WERI-Rb-1 (cell line): Measurements from ENCODE around the gene CUX1.

Source experiments
- DNase-seq: peaks from one replicate; pipeline ENCODE4 v3.0.0-alpha.2; 2020
- H3K27ac ChIP-seq: fragments of 250-450 bp; sonication (Bioruptor Pico); 2 replicates; pipeline ENCODE4 v1.5.1; 2020; ENCODE audit warnings: mild to moderate bottlenecking, moderate library complexity
- H3K27me3 ChIP-seq: fragments of 250-450 bp; sonication (Bioruptor Pico); 2 replicates; pipeline ENCODE4 v1.5.1; 2021; ENCODE audit warnings: mild to moderate bottlenecking, low read depth, moderate library complexity; ENCODE audit not compliant: insufficient read depth, severe bottlenecking
- H3K36me3 ChIP-seq: fragments of 250-450 bp; sonication (Bioruptor Pico); 2 replicates; pipeline ENCODE4 v1.5.1; 2020; ENCODE audit warnings: mild to moderate bottlenecking, moderate library complexity
- H3K4me3 ChIP-seq: 2 replicates; pipeline ENCODE4 v1.5.1; 2011; ENCODE audit warnings: low read depth, mild to moderate bottlenecking, control low read depth, low read length
- H3K9me3 ChIP-seq: fragments of 250-450 bp; sonication (Bioruptor Pico); 2 replicates; pipeline ENCODE4 v1.5.1; 2021; ENCODE audit warnings: mild to moderate bottlenecking, moderate library complexity; ENCODE audit not compliant: severe bottlenecking
- TF ChIP-seq, protein P1 (sequence below): IDR thresholded peaks from 2 replicates; pipeline ENCODE4 v1.5.1; 2011; ENCODE audit warnings: low read depth, mild to moderate bottlenecking, control low read depth, inconsistent platforms, low read length

The CUX1 gene

DNA sequence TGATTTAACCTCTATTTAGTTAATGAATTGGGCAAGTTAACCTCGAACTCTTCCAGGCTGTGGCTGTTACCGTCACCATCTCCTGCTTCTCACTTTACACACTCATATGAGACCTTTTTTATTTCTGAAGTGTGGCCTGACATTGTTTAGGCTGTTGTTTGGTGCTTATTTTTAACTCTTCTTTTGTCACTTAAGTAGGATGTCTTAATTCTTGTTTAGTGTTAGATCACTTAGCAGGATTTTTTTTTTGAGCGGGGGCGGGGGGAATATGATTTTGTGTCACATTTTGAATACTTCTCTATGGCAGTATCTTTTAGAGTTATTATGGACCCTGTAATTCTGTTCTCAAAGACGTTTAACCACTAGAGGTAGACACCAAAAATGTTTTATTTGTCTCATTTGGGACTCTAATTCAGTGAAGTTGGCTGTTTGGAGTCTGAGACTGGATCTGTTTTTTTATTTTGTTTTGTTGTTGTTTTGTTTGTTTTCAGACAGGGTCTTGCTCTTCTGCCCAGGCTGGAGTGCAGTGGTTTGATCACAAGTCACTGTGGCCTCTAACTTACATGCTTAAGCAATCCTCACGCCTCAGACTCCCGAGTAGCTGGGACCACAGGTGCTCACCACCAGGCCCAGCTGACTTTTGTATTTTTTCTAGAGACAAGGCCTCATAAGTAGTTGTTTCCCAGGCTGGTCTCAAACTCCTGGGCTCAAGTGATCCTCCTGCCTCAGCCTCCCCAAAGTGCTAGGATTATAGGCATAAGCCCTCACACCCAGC lies 73.5 kb downstream of the CUX1 start:
- no peak for DNase-seq
- Histone ChIP-seq H3K36me3 (no peaks in the 10 kb centered on the region), H3K27ac (no peak overlapping the region), H3K9me3 (no peaks in the 10 kb centered on the region), H3K27me3 (no peaks in the 10 kb centered on the region), H3K4me3 (no peak overlapping the region)
- TF ChIP-seq, protein P1, sequence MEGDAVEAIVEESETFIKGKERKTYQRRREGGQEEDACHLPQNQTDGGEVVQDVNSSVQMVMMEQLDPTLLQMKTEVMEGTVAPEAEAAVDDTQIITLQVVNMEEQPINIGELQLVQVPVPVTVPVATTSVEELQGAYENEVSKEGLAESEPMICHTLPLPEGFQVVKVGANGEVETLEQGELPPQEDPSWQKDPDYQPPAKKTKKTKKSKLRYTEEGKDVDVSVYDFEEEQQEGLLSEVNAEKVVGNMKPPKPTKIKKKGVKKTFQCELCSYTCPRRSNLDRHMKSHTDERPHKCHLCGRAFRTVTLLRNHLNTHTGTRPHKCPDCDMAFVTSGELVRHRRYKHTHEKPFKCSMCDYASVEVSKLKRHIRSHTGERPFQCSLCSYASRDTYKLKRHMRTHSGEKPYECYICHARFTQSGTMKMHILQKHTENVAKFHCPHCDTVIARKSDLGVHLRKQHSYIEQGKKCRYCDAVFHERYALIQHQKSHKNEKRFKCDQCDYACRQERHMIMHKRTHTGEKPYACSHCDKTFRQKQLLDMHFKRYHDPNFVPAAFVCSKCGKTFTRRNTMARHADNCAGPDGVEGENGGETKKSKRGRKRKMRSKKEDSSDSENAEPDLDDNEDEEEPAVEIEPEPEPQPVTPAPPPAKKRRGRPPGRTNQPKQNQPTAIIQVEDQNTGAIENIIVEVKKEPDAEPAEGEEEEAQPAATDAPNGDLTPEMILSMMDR, result no peak

- H3K36me3 ChIP-seq, result no peaks in the 10 kb centered on the region
- no peak for DNase-seq
- no peak overlapping the region for H3K27ac ChIP-seq
- H3K9me3 ChIP-seq, result no peaks in the 10 kb centered on the region
- H3K4me3 ChIP-seq, result no peak overlapping the region
- TF ChIP-seq, protein P1, result no peak
- H3K27me3 ChIP-seq, result no peaks in the 10 kb centered on the region
Observed at GRCh38 chr7:101891936-101892640, 74.7 kb downstream of the CUX1 start.

GRCh38 chr7:101893341-101894082 lies 76.1 kb downstream of the CUX1 start:
- H3K9me3 ChIP-seq, result no peaks in the 10 kb centered on the region
- no peak overlapping the region for H3K27ac ChIP-seq
- no peaks in the 10 kb centered on the region for H3K27me3 ChIP-seq
- no peak for DNase-seq
- H3K4me3 ChIP-seq, result no peak overlapping the region
- TF ChIP-seq, protein P1, result no peak
- H3K36me3 ChIP-seq, result no peaks in the 10 kb centered on the region

DNA sequence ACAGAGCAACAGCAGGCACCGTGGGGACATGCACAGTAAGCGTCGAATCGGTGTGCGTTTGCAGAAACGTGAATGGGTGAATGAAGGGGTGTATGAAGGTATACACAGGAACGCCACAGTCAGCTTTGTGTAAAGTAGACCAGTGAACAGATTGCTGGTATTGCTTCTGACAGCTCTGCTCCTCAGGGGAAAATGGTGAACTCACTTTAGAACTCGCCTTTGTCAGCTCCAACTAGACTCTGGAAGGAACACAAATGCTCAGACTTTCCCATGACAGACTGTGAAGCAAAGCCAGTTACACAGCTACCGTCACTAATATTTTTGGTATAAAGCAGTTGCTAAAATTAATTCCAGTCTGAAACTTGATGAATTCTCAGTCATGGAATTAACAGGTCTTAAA lies 78.9 kb downstream of the CUX1 start:
- Histone ChIP-seq H3K27me3 (no peaks in the 10 kb centered on the region), H3K4me3 (no peak overlapping the region), H3K36me3 (no peaks in the 10 kb centered on the region), H3K9me3 (no peaks in the 10 kb centered on the region), H3K27ac (no peak overlapping the region)
- DNase-seq, result no peak
- TF ChIP-seq, protein P1, result no peak

DNA sequence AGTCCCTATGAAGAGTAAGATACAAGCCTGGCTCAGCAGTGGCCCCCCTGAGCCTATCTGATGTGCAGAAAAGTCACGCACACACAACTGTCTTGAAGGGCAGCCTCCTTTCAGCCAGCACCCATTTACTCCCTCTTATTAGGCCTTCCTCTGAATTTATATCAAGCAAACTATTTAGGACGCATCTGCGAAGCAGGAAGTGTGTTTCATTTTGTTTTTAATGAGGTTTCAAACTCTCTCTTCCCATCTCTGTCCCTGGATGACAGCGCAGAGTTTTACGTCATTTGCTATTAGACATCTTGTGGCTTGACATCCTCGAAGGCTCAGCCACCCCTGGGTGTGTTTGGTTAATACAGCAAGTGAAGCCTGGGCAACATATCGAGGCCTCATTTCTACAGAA lies 79.5 kb downstream of the CUX1 start:
- no peaks in the 10 kb centered on the region for H3K9me3 ChIP-seq
- no peaks in the 10 kb centered on the region for H3K36me3 ChIP-seq
- H3K4me3 ChIP-seq, result no peak overlapping the region
- no peak overlapping the region for H3K27ac ChIP-seq
- no peak for DNase-seq
- no peaks in the 10 kb centered on the region for H3K27me3 ChIP-seq
- TF ChIP-seq, protein P1, result no peak
